Ovary (tissue), 9 donors: ENCODE measurements around the gene BOLA3. TPM values are rescaled to one million over a fixed set of nuclear protein-coding genes. Genes with fewer than 3 reads are reported as not detected.

Source experiments
- DNase-seq, 5 donors: peaks; one replicate each; pipeline ENCODE4 v3.0.0-alpha.2; 2019 to 2020
- H3K27ac ChIP-seq, 2 donors: fragments of 200-600 bp; one replicate each; pipeline versions ENCODE4 v1.5.1 to v1.8.0; 2019 to 2022
- H3K27me3 ChIP-seq: fragments of 200-600 bp; one replicate; pipeline ENCODE4 v1.8.0; 2022
- H3K36me3 ChIP-seq: fragments of 200-600 bp; sonication (generic); one replicate; pipeline ENCODE4 v1.5.1; 2019
- H3K4me1 ChIP-seq: one replicate; pipeline ENCODE4 v1.8.1; 2013; ENCODE audit warnings: mild to moderate bottlenecking, moderate library complexity; ENCODE audit not compliant: insufficient read depth
- H3K4me3 ChIP-seq: fragments of 200-600 bp; sonication (generic); one replicate; pipeline ENCODE4 v1.5.1; 2017
- H3K9me3 ChIP-seq, 2 donors: fragments of 200-600 bp in 1 of 2; sonication (generic) in 1 of 2; one replicate each; pipeline versions ENCODE4 v1.5.1 to v1.8.1; 2013 to 2019; ENCODE audit warnings: mild to moderate bottlenecking in 1 of 2, moderate library complexity in 1 of 2
- EP300 ChIP-seq: sonication (generic); formaldehyde crosslinking; IDR thresholded peaks from one replicate; pipeline ENCODE4 v1.6.1; 2017; ENCODE audit warnings: antibody characterized with exemption
- POLR2A ChIP-seq: fragments of 450-650 bp; IDR thresholded peaks from one replicate; pipeline ENCODE4 v1.6.1; 2017; ENCODE audit warnings: antibody characterized with exemption, mild to moderate bottlenecking, moderate library complexity
- WGBS, 3 donors: extraction: QIAGEN DNeasy Blood & Tissue Kit in 1 of 3; methylation state at CpG; one replicate each; pipeline versions ENCODE4 v1.1.5 to v1.1.7; 2013 to 2017; 5-methylcytosine and 5-hydroxymethylcytosine counted together
- intact Hi-C, 4 donors: fragments of 100-400 bp; cut with DNase I; formaldehyde crosslinking; loops; one replicate each; pipeline versions ENCODE4 v1.11.0 to v1.15.1; 2022 to 2023
- polyA plus RNA-seq, 2 donors: library from polyadenylated mRNA; stranded (reverse); fragments of 200-250 nt in 1 of 2; fragments of 350-450 nt in 1 of 2; fragmentation: Illumina TruSeq in 1 of 2; extraction: RNeasy Lipid Tissue Mini Kit (QIAGEN cat#74804) in 1 of 2; gene quantifications; one replicate each; pipeline ENCODE4 v1.2.3, GENCODE V29; 2013 to 2014
- total RNA-seq, 7 donors: library from RNA; depleted of rRNA in 2 of 7; stranded (reverse); fragments of >200 nt in 2 of 7; fragmentation: NEBNext Ultra II Directional in 3 of 7; extraction: Animal tissue kit (Norgen Biotek cat#: 25700) in 3 of 7; gene quantifications; one replicate each; pipeline versions ENCODE4 v1.1.0 to v1.2.4, GENCODE V29; 2016 to 2023
- TF ChIP-seq, protein P1 (sequence below), 3 donors: fragments of 450-650 bp in 2 of 3; fragments of 200-600 bp in 1 of 3; IDR thresholded peaks; one replicate each; pipeline versions ENCODE4 v1.5.1 to v1.8.0; 2016 to 2022; ENCODE audit warnings: antibody characterized with exemption in 3 of 3, mild to moderate bottlenecking in 1 of 3
- donor health status: DM: no; HTN: no; CAD: no; lungs with moderate emphysema.
- donor health status: DM: no; HTN: no; CAD: no.
- donor health status: Bipolar disorder and iron deficiency.
- donor health status: DM: yes; HTN: yes; CAD: no.
- donor health status: DM: no; HTN: no; CAD: no.
- donor health status: DM: yes; HTN: yes; CAD: no.

Gene BOLA3
- total and polyA plus RNA-seq, 9 donors = 8.2 to 34.4 (median 15.3) TPM

- Histone ChIP-seq H3K36me3 (no peaks in the 10 kb centered on the region), H3K4me3 (no peak overlapping the region), H3K9me3 (no peaks in the 10 kb centered on the region), H3K4me1 (no peaks in the 10 kb centered on the region), H3K27ac (no peak overlapping the region), H3K27me3 (no peaks in the 10 kb centered on the region)
- TF ChIP-seq, protein P1, sequence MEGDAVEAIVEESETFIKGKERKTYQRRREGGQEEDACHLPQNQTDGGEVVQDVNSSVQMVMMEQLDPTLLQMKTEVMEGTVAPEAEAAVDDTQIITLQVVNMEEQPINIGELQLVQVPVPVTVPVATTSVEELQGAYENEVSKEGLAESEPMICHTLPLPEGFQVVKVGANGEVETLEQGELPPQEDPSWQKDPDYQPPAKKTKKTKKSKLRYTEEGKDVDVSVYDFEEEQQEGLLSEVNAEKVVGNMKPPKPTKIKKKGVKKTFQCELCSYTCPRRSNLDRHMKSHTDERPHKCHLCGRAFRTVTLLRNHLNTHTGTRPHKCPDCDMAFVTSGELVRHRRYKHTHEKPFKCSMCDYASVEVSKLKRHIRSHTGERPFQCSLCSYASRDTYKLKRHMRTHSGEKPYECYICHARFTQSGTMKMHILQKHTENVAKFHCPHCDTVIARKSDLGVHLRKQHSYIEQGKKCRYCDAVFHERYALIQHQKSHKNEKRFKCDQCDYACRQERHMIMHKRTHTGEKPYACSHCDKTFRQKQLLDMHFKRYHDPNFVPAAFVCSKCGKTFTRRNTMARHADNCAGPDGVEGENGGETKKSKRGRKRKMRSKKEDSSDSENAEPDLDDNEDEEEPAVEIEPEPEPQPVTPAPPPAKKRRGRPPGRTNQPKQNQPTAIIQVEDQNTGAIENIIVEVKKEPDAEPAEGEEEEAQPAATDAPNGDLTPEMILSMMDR (IDR thresholded peaks at IDR 0.05) = no peak
- TF ChIP-seq EP300 (no peak), POLR2A (no peak)
- DNase-seq = no peak
- WGBS, 3 donors = 88 to 91% (median 91%) methylated on average over 6 of the region's 6 CpGs
- intact Hi-C loops = no loop called here
These were observed 50.1 kb downstream of the BOLA3 start for GRCh38 chr2:74097574-74097973.

- Histone ChIP-seq H3K27ac (no peak overlapping the region), H3K4me3 (no peak overlapping the region), H3K27me3 (no peaks in the 10 kb centered on the region), H3K9me3 (no peaks in the 10 kb centered on the region), H3K36me3 (no peaks in the 10 kb centered on the region), H3K4me1 (no peaks in the 10 kb centered on the region)
- intact Hi-C loops = no loop called here
- TF ChIP-seq POLR2A (no peak), EP300 (no peak)
- TF ChIP-seq, protein P1 (IDR thresholded peaks at IDR 0.05) = no peak
- 89 to 94% (median 91%) methylated on average over 2 of the region's 2 CpGs for WGBS, 3 donors
- no peak for DNase-seq
These were observed 51.7 kb downstream of the BOLA3 start for GRCh38 chr2:74096052-74096451.

DNA sequence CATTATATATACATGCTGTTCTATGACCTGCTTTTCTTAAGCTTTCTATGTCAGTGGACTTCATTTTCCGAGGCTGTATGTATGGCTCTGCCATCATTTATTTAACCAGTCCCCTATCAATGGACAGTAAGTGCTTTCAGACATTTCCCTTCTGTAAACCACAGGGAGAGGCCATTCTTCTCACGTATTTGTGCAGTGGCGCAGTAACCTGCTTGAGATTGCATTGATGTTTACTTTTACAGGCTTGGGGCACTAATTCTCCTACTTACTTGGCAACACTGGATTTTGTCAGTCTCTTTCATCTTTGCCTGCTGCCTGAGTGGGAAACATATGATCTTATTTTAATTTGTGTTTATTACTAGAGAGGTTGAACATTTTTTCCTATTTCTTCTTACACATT is 52.1 kb downstream of the BOLA3 start:
- no peaks in the 10 kb centered on the region for H3K9me3 ChIP-seq
- no peak for TF ChIP-seq POLR2A
- TF ChIP-seq, protein P1 (IDR thresholded peaks at IDR 0.05) = no peak
- no peak for TF ChIP-seq EP300
- H3K27me3 ChIP-seq = no peaks in the 10 kb centered on the region
- no peaks in the 10 kb centered on the region for H3K4me1 ChIP-seq
- H3K36me3 ChIP-seq = no peaks in the 10 kb centered on the region
- H3K4me3 ChIP-seq = no peak overlapping the region
- H3K27ac ChIP-seq = no peak overlapping the region
- WGBS, 3 donors = 86 to 89% (median 87%) methylated on average over 3 of the region's 3 CpGs
- no peak for DNase-seq
- intact Hi-C loops = no loop called here

DNA sequence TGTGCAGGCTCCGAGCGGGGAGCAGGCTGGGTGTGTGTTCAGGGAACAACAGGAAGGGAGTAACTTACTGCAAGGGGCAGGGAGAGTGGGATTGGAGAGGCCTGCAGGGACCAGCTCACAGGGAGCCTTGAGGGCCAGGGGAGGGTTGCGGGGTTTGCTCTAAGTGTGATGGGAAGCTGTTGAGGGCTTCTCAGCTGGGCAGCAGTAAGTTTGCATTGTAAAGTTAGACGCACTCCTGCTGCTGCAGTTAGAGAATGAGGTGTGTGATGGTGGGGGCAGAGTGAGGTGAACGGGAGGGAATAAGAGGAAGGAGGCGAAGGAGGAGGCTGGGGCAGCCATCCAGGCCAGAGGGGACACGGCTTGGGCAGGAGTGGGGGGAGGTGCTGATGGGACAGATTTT is 53.4 kb downstream of the BOLA3 start:
- TF ChIP-seq EP300 = no peak
- TF ChIP-seq, protein P1 (IDR thresholded peaks at IDR 0.05) = no peak
- TF ChIP-seq POLR2A = no peak
- Histone ChIP-seq H3K36me3 (no peaks in the 10 kb centered on the region), H3K27me3 (no peaks in the 10 kb centered on the region), H3K27ac (no peak overlapping the region), H3K4me3 (no peak overlapping the region), H3K4me1 (no peaks in the 10 kb centered on the region), H3K9me3 (no peaks in the 10 kb centered on the region)
- WGBS, 3 donors = 85 to 91% (median 88%) methylated on average over 7 of the region's 7 CpGs
- DNase-seq = no peak
- intact Hi-C loops = no loop called here

GRCh38 chr2:74093840-74094239 is 53.9 kb downstream of the BOLA3 start:
- intact Hi-C loops = no loop called here
- H3K36me3 ChIP-seq = no peaks in the 10 kb centered on the region
- H3K27ac ChIP-seq = no peak overlapping the region
- no peaks in the 10 kb centered on the region for H3K27me3 ChIP-seq
- no peaks in the 10 kb centered on the region for H3K4me1 ChIP-seq
- no peak for DNase-seq
- WGBS, 3 donors = 83 to 92% (median 90%) methylated on average over 6 of the region's 6 CpGs
- H3K4me3 ChIP-seq = no peak overlapping the region
- no peaks in the 10 kb centered on the region for H3K9me3 ChIP-seq
- TF ChIP-seq POLR2A (no peak), EP300 (no peak)
- TF ChIP-seq, protein P1 (IDR thresholded peaks at IDR 0.05) = no peak
